Stimulated activated CD4-positive, alpha-beta T cell treated with anti-CD3 and anti-CD28 coated beads, Interleukin-1b, Interleukin-23, amount 100 ng/mL, for 24 hours (primary cell): ENCODE measurements around the gene FAM20B.

Experiments used
- DNase-seq, 4 experiments: peaks; one replicate each; pipeline ENCODE4 v3.0.0-alpha.2; 2020; ENCODE audit warnings: low read depth in 4 of 4, low spot score in 1 of 4

The FAM20B gene

DNA sequence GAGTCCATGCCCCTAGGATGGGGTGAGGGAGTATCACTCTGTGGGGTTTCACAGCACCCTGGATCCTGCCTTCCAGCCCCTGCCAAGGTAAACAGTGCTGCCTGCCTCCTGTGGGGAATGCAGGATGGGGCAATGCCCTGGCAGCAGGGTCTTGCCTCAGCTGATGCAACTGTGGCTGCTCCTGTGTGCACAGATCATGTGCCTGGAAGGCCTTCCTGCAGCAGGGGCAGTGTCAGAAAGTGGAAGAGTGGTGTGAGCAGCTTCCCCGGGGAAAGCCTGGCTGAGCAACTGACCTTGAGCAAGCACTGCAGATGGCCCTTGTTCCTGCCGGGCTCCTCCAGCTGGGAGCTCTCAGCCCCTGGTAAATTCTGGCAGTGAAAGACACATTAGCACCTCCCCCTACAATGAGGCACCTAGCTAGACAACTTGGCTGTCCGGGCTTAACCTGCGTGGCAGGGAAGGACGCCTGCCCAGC lies 66.0 kb downstream of the FAM20B start:
- DNase-seq = no peak

DNA sequence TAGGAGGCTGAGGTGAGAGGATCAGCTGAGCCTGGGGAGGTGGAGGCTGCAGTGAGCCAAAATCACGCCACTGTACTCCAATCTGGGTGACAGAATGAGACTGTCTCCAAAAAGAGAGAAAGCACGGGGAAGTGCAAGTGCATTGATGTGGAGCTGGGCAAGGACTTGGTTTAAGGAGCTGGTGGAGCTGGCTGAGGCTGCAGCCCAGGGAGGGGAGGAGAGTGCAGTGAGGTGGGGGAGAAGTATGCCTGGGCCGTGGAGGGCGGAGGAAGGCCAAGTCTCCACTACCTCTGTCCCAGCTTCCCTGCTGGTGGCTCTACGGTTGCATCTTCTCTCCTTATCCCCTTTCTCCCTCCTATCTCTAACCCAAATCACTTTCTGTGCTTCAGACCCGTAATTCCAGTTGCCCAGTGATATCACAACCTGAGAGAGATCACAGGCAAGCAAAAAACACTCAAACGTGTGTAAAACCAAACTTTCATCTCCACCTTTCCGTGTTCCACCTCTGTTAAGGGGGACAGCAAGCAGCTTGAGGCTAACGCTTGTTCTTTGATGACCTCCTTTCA lies 67.3 kb downstream of the FAM20B start:
- DNase-seq = no peak

DNA sequence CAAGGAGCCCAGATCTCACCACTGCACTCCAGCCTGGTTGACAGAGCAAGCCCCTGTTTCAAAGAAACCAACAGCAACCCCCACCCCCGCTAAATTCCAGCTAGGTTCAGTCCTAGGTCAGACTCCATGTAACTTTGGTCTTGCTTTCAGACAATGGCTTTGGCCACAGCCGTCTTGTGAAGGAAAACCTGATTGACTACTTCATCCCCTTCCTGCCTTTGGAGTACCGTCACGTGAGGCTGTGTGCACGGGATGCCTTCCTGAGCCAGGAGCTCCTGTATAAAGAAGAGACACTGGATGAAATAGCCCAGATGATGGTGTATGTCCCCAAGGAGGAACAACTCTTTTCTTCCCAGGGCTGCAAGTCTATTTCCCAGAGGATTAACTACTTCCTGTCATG lies 69.1 kb downstream of the FAM20B start:
- no peak for DNase-seq

DNA sequence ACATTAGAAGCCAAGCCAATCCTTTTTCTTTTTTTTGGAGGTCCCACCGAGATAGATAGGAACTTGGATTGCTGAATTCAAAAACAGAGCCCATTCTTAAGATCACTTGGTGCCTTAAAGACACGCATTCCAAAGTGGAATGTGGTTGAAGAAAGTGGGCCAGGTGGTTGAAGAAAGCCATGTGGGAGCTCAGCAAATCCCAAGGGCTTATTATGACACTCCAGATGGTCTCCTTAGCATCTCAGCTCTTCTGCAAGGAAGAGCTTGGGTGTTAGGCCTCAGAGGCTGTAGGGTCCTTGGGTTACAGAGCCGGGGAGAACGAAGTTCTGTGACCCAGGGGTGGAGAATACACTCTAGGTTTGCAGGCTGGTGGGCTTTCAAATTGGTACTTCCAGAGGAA lies 69.7 kb downstream of the FAM20B start:
- DNase-seq = no peak

DNA sequence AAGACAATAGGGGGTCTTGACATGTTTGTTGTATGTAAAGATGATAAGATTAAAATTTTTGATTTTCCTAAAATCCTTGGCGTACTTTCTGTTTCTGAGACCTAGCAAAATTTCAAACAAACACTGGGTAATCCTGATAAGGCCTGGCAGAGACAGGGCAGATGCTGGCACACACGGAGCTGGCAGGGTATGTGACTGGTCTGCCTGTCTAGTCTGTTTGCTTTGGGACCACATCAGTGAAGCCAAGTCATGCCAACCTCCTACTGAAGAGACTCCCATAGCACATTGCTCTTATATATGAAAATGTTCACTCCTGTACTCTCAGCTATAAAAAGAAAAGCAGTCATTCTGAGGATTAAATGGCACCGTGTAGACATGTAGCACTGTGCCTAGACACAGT lies 70.2 kb downstream of the FAM20B start:
- DNase-seq = no peak

DNA sequence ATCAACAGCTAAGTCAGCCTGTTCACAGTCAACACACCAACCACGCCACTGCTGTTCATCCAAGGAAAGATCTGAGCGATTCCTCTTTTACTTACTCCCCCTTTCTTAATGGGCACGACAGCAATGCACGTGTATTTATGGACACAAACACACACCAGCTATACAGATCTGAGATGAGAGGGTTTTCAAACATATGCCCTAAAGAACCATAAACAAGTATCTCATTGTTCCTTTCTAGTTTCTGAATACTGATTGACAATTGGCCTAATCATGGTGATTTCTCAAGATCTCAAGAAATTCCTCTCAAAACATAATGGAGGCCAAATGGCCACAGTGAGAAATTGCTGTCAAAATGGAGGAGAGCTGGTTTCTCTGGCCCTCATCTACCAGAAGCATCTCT lies 74.2 kb downstream of the FAM20B start:
- DNase-seq = no peak

DNA sequence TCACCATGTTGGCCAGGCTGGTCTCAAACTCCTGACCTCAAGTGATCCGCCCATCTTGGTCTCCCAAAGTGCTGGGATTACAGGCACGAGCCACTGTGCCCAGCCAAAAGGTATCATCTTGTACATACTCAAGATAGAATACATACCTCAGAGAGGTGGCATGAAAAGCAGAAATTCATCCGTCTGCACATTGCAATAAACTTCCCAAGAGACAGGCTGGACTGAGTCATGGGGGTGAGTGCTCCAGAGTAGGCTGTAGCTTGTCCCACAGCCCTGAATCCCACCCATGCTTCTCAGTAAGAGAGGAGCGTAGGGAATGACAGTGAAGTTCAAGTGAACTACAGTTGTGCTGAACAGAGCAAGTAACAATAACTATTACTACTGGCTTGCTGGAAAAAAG lies 75.9 kb downstream of the FAM20B start:
- DNase-seq = no peak

DNA sequence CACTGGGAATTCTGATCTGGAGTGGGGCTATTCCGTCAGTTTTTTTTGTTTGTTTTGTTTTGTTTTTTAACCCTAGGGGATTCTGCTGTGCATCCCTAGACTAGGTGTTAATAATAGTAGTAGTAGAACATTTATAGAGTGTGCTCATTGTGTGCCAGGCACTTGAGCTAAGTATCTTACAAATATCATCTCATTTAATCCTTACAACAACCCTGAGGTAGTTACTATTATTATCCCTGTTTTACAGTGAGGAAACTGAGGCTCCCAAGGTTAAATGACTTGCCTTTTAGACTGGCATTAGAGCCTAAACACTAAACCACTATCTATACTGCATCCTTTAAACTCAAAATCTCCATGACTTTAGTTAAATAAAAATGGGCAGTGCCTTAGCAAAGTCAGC lies 78.3 kb downstream of the FAM20B start:
- DNase-seq = no peak

DNA sequence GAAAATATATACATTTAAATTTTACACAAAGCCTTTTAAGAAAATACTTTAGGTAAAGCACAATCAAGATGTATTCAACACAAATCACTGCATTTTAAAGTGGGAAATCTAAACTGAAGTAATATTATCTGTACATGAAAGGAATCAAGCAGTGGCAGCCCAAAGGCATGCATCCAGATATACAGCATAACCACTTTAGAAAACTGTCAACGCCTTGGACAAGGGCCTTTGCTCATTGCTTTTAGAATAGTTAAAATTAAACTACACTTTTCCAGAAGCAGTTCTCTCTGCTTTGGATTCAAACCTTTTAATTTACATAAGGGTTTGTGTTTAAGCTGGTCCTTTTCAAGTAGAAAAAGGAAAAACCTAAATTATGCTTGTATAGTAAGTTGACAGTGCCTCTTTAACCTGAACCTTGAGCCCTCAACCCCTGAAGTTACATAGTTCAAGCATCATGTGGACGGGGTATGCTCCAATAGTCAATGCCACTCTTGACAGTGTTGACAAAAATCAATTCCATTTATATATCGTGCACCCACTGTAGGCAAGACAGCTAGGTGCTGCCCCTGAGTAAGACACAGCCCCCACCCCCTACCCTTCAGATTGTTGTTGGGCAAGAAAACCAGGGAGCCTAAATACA lies 79.0 kb downstream of the FAM20B start:
- DNase-seq = no peak

DNA sequence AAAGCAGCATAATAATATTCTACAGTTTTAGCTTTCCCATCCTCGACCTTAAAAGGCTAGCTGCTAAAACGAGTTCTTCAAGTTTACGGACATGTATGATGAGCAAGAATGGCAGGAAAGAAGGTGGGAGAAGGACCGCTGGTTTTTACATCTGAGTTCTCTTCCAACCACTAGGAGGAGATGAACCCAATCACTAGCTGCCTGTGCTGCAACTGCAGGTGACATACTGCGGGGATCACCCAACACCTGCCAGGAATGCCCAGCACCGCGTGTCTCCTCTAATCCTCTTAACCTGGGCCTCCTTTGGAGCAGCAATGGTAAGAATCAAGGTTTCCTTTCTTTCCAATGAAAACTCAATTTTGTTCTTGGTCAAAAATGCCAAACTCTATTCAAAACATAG lies 79.7 kb downstream of the FAM20B start:
- no peak for DNase-seq

DNA sequence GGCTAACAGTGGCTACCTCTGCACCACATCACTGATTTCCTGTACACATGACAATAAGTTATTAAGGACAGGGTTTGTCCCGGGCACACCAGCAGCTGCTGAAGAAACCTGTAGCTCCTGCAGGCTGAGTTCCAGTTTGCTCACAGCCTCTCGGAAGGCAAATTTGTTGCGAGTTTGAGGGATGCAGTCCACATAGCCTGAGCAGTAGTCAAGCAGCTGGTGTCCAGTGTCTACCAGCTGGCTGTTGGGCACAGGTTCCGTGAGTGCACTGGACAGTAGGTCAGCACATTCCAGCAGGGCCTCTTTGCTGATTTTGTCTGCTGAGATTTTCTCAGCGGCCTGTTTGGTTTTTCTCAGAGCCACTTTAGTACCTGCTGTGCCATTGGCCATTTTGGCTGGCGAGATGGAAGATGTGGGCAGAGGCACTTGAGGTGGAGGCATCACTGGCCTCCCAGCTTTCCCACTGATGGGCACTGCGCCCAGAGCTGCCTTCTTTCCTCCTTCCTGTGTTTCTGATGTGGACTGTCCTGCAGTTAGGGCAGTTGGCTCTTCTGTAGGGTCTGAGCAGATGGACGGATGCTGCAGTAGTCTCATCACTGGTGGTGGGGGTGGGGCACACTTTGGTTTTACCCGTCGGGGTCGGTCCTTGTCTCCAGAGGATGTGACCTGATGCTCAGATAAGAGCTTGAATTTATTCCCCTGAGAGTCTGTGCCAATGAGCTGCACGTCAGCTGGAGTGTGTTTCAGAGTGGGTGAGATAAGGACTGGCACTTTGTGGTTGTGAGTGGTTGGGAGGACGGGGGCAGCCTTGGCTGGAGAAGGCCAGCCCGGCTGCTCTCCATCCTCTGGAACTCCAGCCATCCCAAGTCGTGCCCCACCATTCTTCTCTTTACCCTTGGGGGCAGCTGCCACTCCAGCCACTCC lies 82.3 kb downstream of the FAM20B start:
- DNase-seq = no peak

DNA sequence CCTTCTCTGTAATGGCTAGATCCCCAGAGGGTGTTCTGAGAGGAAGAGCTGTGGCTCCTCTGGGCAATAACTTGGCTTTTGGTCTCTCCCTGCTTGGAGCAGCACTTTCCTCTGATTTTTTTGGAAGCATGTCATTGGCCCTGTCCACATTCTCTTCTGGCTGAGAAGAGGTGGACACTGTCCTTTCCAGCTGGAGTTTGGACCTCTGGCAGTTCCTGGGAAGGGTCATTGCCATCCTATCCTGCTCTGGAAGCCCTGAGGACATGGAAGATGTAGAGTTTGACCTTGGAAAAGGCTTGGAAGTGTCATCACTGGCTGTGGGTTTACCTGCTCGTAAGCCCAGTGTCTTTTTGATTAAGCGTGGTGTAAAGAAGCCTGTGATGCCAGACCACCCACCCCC lies 83.0 kb downstream of the FAM20B start:
- no peak for DNase-seq

DNA sequence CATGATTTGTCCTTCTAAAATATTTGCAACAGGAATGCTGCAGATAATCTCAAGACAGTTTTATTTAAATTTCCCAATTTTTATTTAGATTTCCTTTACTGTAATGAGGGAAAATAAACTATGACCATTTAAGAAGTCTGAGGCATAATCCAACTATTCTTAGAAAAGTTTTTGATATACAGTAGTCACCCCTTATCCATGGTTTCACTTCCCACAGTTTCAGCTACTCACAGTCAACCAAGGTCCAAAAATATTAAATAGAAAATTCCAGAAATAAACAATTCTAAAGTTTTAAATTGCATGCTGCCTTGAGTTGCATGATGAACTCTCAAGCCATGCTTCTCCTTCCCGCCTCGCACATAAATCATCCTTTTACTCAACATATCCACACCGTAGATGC lies 89.5 kb downstream of the FAM20B start:
- DNase-seq = no peak

DNA sequence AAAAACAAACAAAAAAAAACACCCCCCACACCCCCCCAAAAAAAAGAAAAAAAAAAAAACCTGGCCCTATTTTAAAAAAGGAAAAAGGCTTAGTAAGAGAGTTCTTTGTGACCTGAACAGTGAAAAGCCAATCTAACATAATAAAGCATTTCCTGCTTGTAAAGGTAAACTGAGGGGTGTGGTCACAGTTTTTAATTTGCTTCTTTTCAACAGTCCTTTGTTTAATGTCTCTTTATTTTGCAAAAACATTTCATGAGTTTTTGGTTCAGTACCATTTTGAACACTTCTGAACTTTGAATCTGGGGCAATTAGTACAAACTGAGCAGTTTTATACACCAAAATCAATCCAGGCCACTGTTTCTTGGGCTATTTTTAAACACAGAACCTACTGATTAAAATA lies 93.8 kb downstream of the FAM20B start:
- no peak for DNase-seq

DNA sequence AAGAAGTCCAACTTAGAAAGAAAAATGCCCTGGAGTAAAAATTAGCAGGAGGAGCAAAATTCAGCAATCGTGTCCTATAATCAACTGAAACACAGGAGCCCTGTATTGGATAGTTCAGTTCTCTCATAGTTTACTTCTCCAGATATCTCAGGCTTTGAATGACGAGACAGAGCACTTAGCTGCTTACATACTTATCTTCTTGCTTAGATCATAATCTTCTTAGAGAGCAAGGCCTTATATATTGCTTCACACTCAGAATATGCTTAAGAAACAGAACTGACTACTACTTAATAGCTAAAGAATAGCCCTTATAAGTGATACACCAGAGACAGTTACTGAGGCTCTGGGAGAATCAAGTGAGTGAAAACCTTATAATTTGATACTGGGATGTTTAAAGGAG lies 95.0 kb downstream of the FAM20B start:
- DNase-seq = no peak

DNA sequence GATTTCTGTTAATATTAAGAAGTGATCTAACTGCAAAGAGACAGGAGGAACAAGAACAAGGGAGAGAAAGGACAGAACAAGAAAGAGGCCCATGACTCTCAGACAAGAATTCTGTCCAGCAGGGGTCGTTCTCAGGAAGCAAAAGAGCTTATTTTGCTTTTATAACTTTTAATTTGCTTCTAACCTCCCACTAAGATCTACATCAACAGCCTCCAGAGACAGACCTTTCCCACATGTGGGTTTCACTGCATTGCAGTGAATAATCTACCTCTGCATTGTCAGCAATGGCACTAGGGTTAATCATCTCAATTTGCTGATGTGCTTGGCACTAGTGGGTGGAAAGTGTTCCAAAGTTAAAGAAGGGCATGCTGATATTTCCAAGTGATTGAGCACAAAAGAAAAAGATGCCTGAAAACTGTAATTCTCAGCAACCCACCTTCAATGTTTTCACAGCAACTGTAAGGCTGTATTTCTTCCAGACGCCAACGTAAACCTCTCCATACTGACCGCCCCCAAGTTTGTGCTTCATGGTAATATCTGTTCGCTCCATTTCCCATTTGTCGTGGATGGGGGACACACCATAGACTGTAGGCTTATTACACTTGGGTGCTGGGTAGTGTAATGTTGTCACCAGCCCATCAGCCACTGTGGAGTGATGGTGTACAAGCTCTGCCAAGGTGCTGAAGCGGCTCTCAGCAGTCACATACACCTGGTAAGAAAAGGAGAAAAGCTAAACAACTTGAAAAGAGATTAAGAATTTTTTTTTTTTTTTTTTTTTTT lies 95.7 kb downstream of the FAM20B start:
- DNase-seq = peak in 3 of 4 experiments; percentile 5 to 19 (median 17)

DNA sequence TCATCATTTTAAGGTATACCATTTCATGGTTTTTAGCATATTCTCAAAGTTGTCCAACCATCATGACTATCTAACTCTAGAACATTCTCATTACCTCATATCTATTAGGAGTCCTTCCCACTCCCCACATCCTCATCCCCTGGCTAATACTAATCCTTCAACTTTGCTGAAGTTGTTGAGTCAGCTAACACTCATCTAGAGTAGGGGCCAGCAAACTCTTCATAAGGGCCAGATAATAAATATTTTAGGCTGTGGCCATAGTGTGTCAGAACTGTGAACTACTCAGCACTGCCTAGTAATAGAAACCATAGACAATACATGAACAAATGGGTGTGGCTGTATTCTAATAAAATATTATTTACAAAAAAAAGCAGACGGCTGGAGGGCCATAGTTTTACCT lies 99.2 kb downstream of the FAM20B start:
- no peak for DNase-seq
